ENCODE results near the gene PHAF1.

The PHAF1 gene

GRCh38 chr16:67165121-67166078 lies 55.7 kb downstream of the PHAF1 start:
- H3K4me3 ChIP-seq, result no peak overlapping the region
- no peaks in the 10 kb centered on the region for H3K9me3 ChIP-seq (ENCODE audit: low read depth, low read length)
- TF ChIP-seq FOXP2 (optimal IDR thresholded peaks at IDR 0.05; ENCODE audit: control extremely low read depth, extremely low read length, insufficient read depth) (no peak), POLR2AphosphoS5 (IDR thresholded peaks at IDR 0.05; ENCODE audit: borderline replicate concordance, low read depth, low read length) (no peak), EZH2 (IDR thresholded peaks at IDR 0.05) (no peak)
- no peak for DNase-seq (ENCODE audit: low read depth, low spot score)
- no peak overlapping the region for H3K9ac ChIP-seq (ENCODE audit: insufficient read length)
- H3K27ac ChIP-seq, result no peak overlapping the region
- no peaks in the 10 kb centered on the region for H3K36me3 ChIP-seq (ENCODE audit: insufficient read depth, low read length)

- DNase-seq (ENCODE audit: low read depth, low spot score), result no peak
- Histone ChIP-seq H3K27ac (no peak overlapping the region), H3K4me3 (no peak overlapping the region), H3K9ac (ENCODE audit: insufficient read length) (no peak overlapping the region), H3K9me3 (ENCODE audit: low read depth, low read length) (no peaks in the 10 kb centered on the region), H3K36me3 (ENCODE audit: insufficient read depth, low read length) (no peaks in the 10 kb centered on the region)
- TF ChIP-seq POLR2AphosphoS5 (IDR thresholded peaks at IDR 0.05; ENCODE audit: borderline replicate concordance, low read depth, low read length) (no peak), EZH2 (IDR thresholded peaks at IDR 0.05) (no peak), FOXP2 (optimal IDR thresholded peaks at IDR 0.05; ENCODE audit: control extremely low read depth, extremely low read length, insufficient read depth) (no peak)
Measured at GRCh38 chr16:67166110-67166547, 56.4 kb downstream of the PHAF1 start.

- Histone ChIP-seq H3K9ac (ENCODE audit: insufficient read length) (no peak overlapping the region), H3K9me3 (ENCODE audit: low read depth, low read length) (no peaks in the 10 kb centered on the region), H3K27ac (no peak overlapping the region), H3K36me3 (ENCODE audit: insufficient read depth, low read length) (no peaks in the 10 kb centered on the region), H3K4me3 (no peak overlapping the region)
- TF ChIP-seq EZH2 (IDR thresholded peaks at IDR 0.05) (no peak), POLR2AphosphoS5 (IDR thresholded peaks at IDR 0.05; ENCODE audit: borderline replicate concordance, low read depth, low read length) (no peak)
- no peak for DNase-seq (ENCODE audit: low read depth, low spot score)
Measured at GRCh38 chr16:67166598-67167168, 56.9 kb downstream of the PHAF1 start.

GRCh38 chr16:67167588-67167987 lies 57.8 kb downstream of the PHAF1 start:
- H3K27ac ChIP-seq, result no peak overlapping the region
- H3K9ac ChIP-seq (ENCODE audit: insufficient read length), result no peak overlapping the region
- no peak overlapping the region for H3K4me3 ChIP-seq

GRCh38 chr16:67169011-67169451 lies 59.3 kb downstream of the PHAF1 start:
- no peak for TF ChIP-seq EZH2 (IDR thresholded peaks at IDR 0.05)
- TF ChIP-seq FOXP2 (optimal IDR thresholded peaks at IDR 0.05; ENCODE audit: control extremely low read depth, extremely low read length, insufficient read depth), result no peak
- no peak for TF ChIP-seq POLR2AphosphoS5 (IDR thresholded peaks at IDR 0.05; ENCODE audit: borderline replicate concordance, low read depth, low read length)
- Histone ChIP-seq H3K9me3 (ENCODE audit: low read depth, low read length) (no peaks in the 10 kb centered on the region), H3K27ac (no peak overlapping the region), H3K4me3 (no peak overlapping the region), H3K36me3 (ENCODE audit: insufficient read depth, low read length) (no peaks in the 10 kb centered on the region), H3K9ac (ENCODE audit: insufficient read length) (no peak overlapping the region)
- no peak for DNase-seq (ENCODE audit: low read depth, low spot score)

More at GRCh38 chr16:67167588-67167987, 57.8 kb downstream of the PHAF1 start:
- H3K9me3 ChIP-seq (ENCODE audit: low read depth, low read length), result no peaks in the 10 kb centered on the region
- no peaks in the 10 kb centered on the region for H3K36me3 ChIP-seq (ENCODE audit: insufficient read depth, low read length)
- no peak for DNase-seq (ENCODE audit: low read depth, low spot score)
- TF ChIP-seq EZH2 (IDR thresholded peaks at IDR 0.05), result no peak

GRCh38 chr16:67169642-67170167 lies 60.0 kb downstream of the PHAF1 start:
- Histone ChIP-seq H3K9me3 (ENCODE audit: low read depth, low read length) (no peaks in the 10 kb centered on the region), H3K4me3 (peak overlapping the region; percentile 74), H3K9ac (ENCODE audit: insufficient read length) (peak overlapping the region; percentile 62), H3K27ac (peak overlapping the region; percentile 50; the same call in 1 of the 2 replicates), H3K36me3 (ENCODE audit: insufficient read depth, low read length) (no peaks in the 10 kb centered on the region)
- no peak for DNase-seq (ENCODE audit: low read depth, low spot score)
- no peak for TF ChIP-seq POLR2AphosphoS5 (IDR thresholded peaks at IDR 0.05; ENCODE audit: borderline replicate concordance, low read depth, low read length)
- TF ChIP-seq FOXP2 (optimal IDR thresholded peaks at IDR 0.05; ENCODE audit: control extremely low read depth, extremely low read length, insufficient read depth), result no peak
- no peak for TF ChIP-seq EZH2 (IDR thresholded peaks at IDR 0.05)

- Histone ChIP-seq H3K9me3 (ENCODE audit: low read depth, low read length) (no peaks in the 10 kb centered on the region), H3K4me3 (peak within 1 kb of the TSS; percentile 74), H3K27ac (peak within 1 kb of the TSS; percentile 78), H3K9ac (ENCODE audit: insufficient read length) (peak within 1 kb of the TSS; percentile 62), H3K36me3 (ENCODE audit: insufficient read depth, low read length) (no peaks in the 10 kb centered on the region)
- TF ChIP-seq EZH2 (IDR thresholded peaks at IDR 0.05), result no peak
- TF ChIP-seq FOXP2 (optimal IDR thresholded peaks at IDR 0.05; ENCODE audit: control extremely low read depth, extremely low read length, insufficient read depth), result no peak
- no peak; the same call in 1 of the 2 replicates for TF ChIP-seq POLR2AphosphoS5 (IDR thresholded peaks at IDR 0.05; ENCODE audit: borderline replicate concordance, low read depth, low read length)
- DNase-seq (ENCODE audit: low read depth, low spot score), result no peak
Measured at GRCh38 chr16:67170168-67170948, 60.6 kb downstream of the PHAF1 start, which contains the start of gene NOL3. Gene NOL3 (plus strand): TSS chr16:67170538.
